Trophoblast cell (in vitro differentiated cells and primary cell): ENCODE data around the gene SLFN12L.
"Not testable (repeated sequence)": the region's sequence is repeated elsewhere in the genome, so short reads cannot be mapped to it uniquely, and the experiment has no call there.

ENCODE experiments used
- DNase-seq, 2 donors: peaks; one replicate each; pipeline ENCODE4 v3.0.0-alpha.2; 2016
- H2AFZ ChIP-seq: 2 replicates; pipeline ENCODE4 v1.6.1; 2013; ENCODE audit warnings: low read length, moderate library complexity, mild to moderate bottlenecking; ENCODE audit not compliant: insufficient read depth, poor library complexity
- H2AK5ac ChIP-seq: 2 replicates; pipeline ENCODE4 v1.6.1; 2013; ENCODE audit warnings: mild to moderate bottlenecking, low read length
- H2BK120ac ChIP-seq: 2 replicates; pipeline ENCODE4 v1.6.1; 2013; ENCODE audit warnings: low read length, mild to moderate bottlenecking, moderate library complexity; ENCODE audit not compliant: insufficient read depth, poor library complexity
- H2BK12ac ChIP-seq: 2 replicates; pipeline ENCODE4 v1.6.1; 2013; ENCODE audit warnings: mild to moderate bottlenecking, low read length, moderate library complexity
- H2BK5ac ChIP-seq: 2 replicates; pipeline ENCODE4 v1.6.1; 2013; ENCODE audit warnings: low read length, low read depth, moderate library complexity, mild to moderate bottlenecking; ENCODE audit not compliant: poor library complexity
- H3K14ac ChIP-seq: 2 replicates; pipeline ENCODE4 v1.6.1; 2013; ENCODE audit warnings: mild to moderate bottlenecking, low read length
- H3K18ac ChIP-seq: 2 replicates; pipeline ENCODE4 v1.6.1; 2013; ENCODE audit warnings: mild to moderate bottlenecking, low read length
- H3K23ac ChIP-seq: 2 replicates; pipeline ENCODE4 v1.6.1; 2013; ENCODE audit warnings: low read length
- H3K27ac ChIP-seq: 2 replicates; pipeline ENCODE4 v1.5.1; 2013; ENCODE audit warnings: low read depth, mild to moderate bottlenecking, inconsistent platforms, low read length, moderate library complexity
- H3K27me3 ChIP-seq: 2 replicates; pipeline ENCODE4 v1.6.1; 2013; ENCODE audit warnings: inconsistent platforms, mild to moderate bottlenecking, low read length, moderate library complexity; ENCODE audit not compliant: insufficient read depth
- H3K36me3 ChIP-seq, 2 experiments: 1 replicate in 1 of 2; 2 replicates in 1 of 2; pipeline ENCODE4 v1.6.1; 2013; ENCODE audit warnings: low read length in 2 of 2, mild to moderate bottlenecking in 2 of 2, moderate library complexity in 1 of 2; ENCODE audit not compliant: insufficient read depth in 2 of 2, control insufficient read depth in 1 of 2
- H3K4ac ChIP-seq: 2 replicates; pipeline ENCODE4 v1.6.1; 2013; ENCODE audit warnings: low read depth, mild to moderate bottlenecking, low read length, moderate library complexity
- H3K4me1 ChIP-seq, 2 experiments: 1 replicate in 1 of 2; 2 replicates in 1 of 2; pipeline ENCODE4 v1.6.1; 2013; ENCODE audit warnings: low read length in 2 of 2, mild to moderate bottlenecking in 2 of 2, moderate library complexity in 1 of 2; ENCODE audit not compliant: insufficient read depth in 2 of 2, control insufficient read depth in 1 of 2
- H3K4me2 ChIP-seq: 2 replicates; pipeline ENCODE4 v1.6.1; 2013; ENCODE audit warnings: inconsistent platforms, mild to moderate bottlenecking, low read length, moderate library complexity
- H3K4me3 ChIP-seq: 2 replicates; pipeline ENCODE4 v1.5.1; 2013; ENCODE audit warnings: mild to moderate bottlenecking, low read depth, low read length, inconsistent platforms
- H3K79me1 ChIP-seq: one replicate; pipeline ENCODE4 v1.6.1; 2013; ENCODE audit warnings: low read length
- H3K79me2 ChIP-seq: 2 replicates; pipeline ENCODE4 v1.6.1; 2013; ENCODE audit warnings: low read length, mild to moderate bottlenecking; ENCODE audit not compliant: control insufficient read depth, insufficient read depth, poor library complexity
- H3K9ac ChIP-seq: 2 replicates; pipeline ENCODE4 v1.6.1; 2013; ENCODE audit warnings: mild to moderate bottlenecking, low read length
- H3K9me3 ChIP-seq: 2 replicates; pipeline ENCODE4 v1.6.1; 2013; ENCODE audit warnings: low read depth, mild to moderate bottlenecking, control low read depth, inconsistent platforms, low read length; ENCODE audit not compliant: insufficient read depth
- H4K12ac ChIP-seq: 2 replicates; pipeline ENCODE4 v1.6.1; 2013; ENCODE audit warnings: low read depth, mild to moderate bottlenecking, low read length, moderate library complexity
- H4K8ac ChIP-seq: 2 replicates; pipeline ENCODE4 v1.6.1; 2013; ENCODE audit warnings: low read depth, mild to moderate bottlenecking, low read length, moderate library complexity
- H4K91ac ChIP-seq: one replicate; pipeline ENCODE4 v1.6.1; 2013; ENCODE audit warnings: low read depth, mild to moderate bottlenecking, low read length, moderate library complexity
- WGBS: extraction: QIAGEN DNeasy Blood & Tissue Kit; methylation state at CpG from one replicate; pipeline ENCODE4 v1.1.7; 2013; ENCODE audit warnings: missing lambda C conversion rate; ENCODE audit not compliant: insufficient read length, insufficient coverage; ENCODE audit errors: extremely low coverage; 5-methylcytosine and 5-hydroxymethylcytosine counted together

The SLFN12L gene

DNA sequence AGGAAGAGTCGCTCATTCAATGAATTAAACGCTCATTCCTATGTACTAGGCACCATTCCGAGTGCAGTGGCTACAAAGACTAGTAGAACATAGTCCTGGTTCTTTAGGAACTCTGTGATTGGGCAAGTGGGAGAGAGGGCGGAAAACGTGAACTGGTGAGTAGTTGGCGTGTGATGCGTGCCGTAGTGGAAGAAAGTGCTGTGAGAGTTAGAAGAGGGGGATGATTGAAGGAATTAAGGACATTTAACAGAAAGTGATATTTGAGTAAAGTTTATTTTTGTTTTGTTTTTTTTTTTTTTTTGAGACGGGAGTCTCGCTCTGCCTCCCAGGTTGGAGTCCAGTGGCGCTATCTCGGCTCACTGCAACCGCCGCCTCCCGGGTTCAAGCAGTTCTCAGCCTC, 31.1 kb upstream of the SLFN12L start:
- H3K4me1 ChIP-seq: peaks cover 3 to 7% of the 10 kb centered on the region in 2 experiments
- DNase-seq: peak; percentile 34 to 69
- no peak overlapping the region for H3K14ac ChIP-seq
- H3K4me2 ChIP-seq: peak overlapping the region; percentile 77
- H2BK5ac ChIP-seq: no peak overlapping the region
- H3K36me3 ChIP-seq: peaks cover 0 to 3% of the 10 kb centered on the region in 2 experiments
- H2BK12ac ChIP-seq: no peak overlapping the region
- peak overlapping the region; percentile 45 for H3K4me3 ChIP-seq
- no peak overlapping the region for H4K91ac ChIP-seq
- peaks cover 8% of the 10 kb centered on the region for H3K79me2 ChIP-seq
- H2AK5ac ChIP-seq: no peak overlapping the region
- no peak overlapping the region for H4K12ac ChIP-seq
- H2BK120ac ChIP-seq: no peak overlapping the region
- no peak overlapping the region for H4K8ac ChIP-seq
- H2AFZ ChIP-seq: peak overlapping the region; percentile 85
- H3K27ac ChIP-seq: no peak overlapping the region
- no peak overlapping the region for H3K23ac ChIP-seq
- H3K18ac ChIP-seq: no peak overlapping the region
- no peaks in the 10 kb centered on the region for H3K9me3 ChIP-seq
- WGBS: 100% methylated on average over 3 of the region's 15 CpGs
- no peaks in the 10 kb centered on the region for H3K27me3 ChIP-seq
- peaks cover 6% of the 10 kb centered on the region for H3K79me1 ChIP-seq
- H3K9ac ChIP-seq: peak overlapping the region; percentile 77
- H3K4ac ChIP-seq: peak overlapping the region; percentile 64

DNA sequence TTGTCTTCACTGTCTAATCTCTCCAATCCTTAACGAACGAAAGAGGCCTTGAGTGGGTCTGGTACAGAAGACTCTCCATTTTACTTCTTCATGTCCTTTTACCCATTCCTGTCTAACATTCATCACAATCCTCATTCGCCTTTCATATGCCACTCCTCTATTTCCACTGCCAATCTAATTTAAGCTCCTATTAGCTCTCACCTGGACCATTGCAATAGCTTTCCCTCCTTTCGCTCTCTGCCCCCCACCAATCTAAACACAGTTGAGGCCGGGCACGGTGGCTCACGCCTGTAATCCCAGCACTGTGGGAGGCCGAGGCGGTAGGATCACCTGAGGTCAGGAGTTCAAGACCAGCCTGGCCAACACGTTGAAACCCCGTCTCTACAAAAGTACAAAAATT, 29.5 kb upstream of the SLFN12L start:
- H2AK5ac ChIP-seq: peak overlapping the region; percentile 75
- peaks cover 8% of the 10 kb centered on the region for H3K79me2 ChIP-seq
- no peak overlapping the region for H3K18ac ChIP-seq
- H3K79me1 ChIP-seq: peaks cover 6% of the 10 kb centered on the region
- H4K91ac ChIP-seq: peak overlapping the region; percentile 72
- no peak overlapping the region for H3K4me3 ChIP-seq
- WGBS: 100% methylated on average over 1 of the region's 11 CpGs
- no peak overlapping the region for H3K27ac ChIP-seq
- H3K4me2 ChIP-seq: peak overlapping the region; percentile 74
- H3K4me1 ChIP-seq: peaks cover 3 to 7% of the 10 kb centered on the region in 2 experiments
- H3K9ac ChIP-seq: no peak overlapping the region
- peak overlapping the region; percentile 93 for H4K8ac ChIP-seq
- no peak for DNase-seq
- H3K27me3 ChIP-seq: no peaks in the 10 kb centered on the region
- no peaks in the 10 kb centered on the region for H3K36me3 ChIP-seq
- no peak overlapping the region for H3K4ac ChIP-seq
- no peak overlapping the region for H2BK12ac ChIP-seq
- H2AFZ ChIP-seq: no peak overlapping the region
- H4K12ac ChIP-seq: peak overlapping the region; percentile 35
- H2BK120ac ChIP-seq: no peak overlapping the region
- H2BK5ac ChIP-seq: no peak overlapping the region
- H3K14ac ChIP-seq: no peak overlapping the region
- H3K23ac ChIP-seq: no peak overlapping the region
- no peaks in the 10 kb centered on the region for H3K9me3 ChIP-seq

- not testable (repeated sequence) for H3K27ac ChIP-seq, H2BK120ac ChIP-seq, H3K79me1 ChIP-seq, H3K9ac ChIP-seq, H3K79me2 ChIP-seq, H2BK5ac ChIP-seq, H4K8ac ChIP-seq, H3K36me3 ChIP-seq, H2AK5ac ChIP-seq, H4K12ac ChIP-seq, H3K9me3 ChIP-seq, H3K14ac ChIP-seq, H3K23ac ChIP-seq, H3K4me3 ChIP-seq, H2BK12ac ChIP-seq, H3K4me1 ChIP-seq, H3K4ac ChIP-seq, H2AFZ ChIP-seq, H4K91ac ChIP-seq, H3K27me3 ChIP-seq, DNase-seq, H3K4me2 ChIP-seq, H3K18ac ChIP-seq
- WGBS: no CpG with 5 or more reads among the region's 16 CpGs
Measured at GRCh38 chr17:35563181-35563580, 25.7 kb upstream of the SLFN12L start.

GRCh38 chr17:35560703-35561102, 23.2 kb upstream of the SLFN12L start, which contains the start of gene SLFN14:
SLFN14 (minus strand) TSS chr17:35560819; CDS start chr17:35558062, 2,757 bp downstream.
- Histone ChIP-seq H4K8ac (no peak within 1 kb of the TSS), H2AK5ac (no peak within 1 kb of the TSS)

More at GRCh38 chr17:35560703-35561102, 23.2 kb upstream of the SLFN12L start, which contains the start of gene SLFN14:
- Histone ChIP-seq H3K9ac (no peak within 1 kb of the TSS), H3K79me1 (no peaks in the 10 kb centered on the region), H3K4me1 (no peaks in the 10 kb centered on the region), H3K36me3 (no peaks in the 10 kb centered on the region), H3K4me2 (no peak within 1 kb of the TSS), H2BK12ac (no peak within 1 kb of the TSS), H3K27me3 (no peaks in the 10 kb centered on the region), H3K14ac (no peak within 1 kb of the TSS), H2BK5ac (no peak within 1 kb of the TSS), H3K79me2 (no peaks in the 10 kb centered on the region), H4K12ac (no peak within 1 kb of the TSS), H2AFZ (no peak within 1 kb of the TSS), H3K23ac (no peak within 1 kb of the TSS), H3K4ac (no peak within 1 kb of the TSS), H3K4me3 (no peak within 1 kb of the TSS), H3K27ac (no peak within 1 kb of the TSS), H4K91ac (no peak within 1 kb of the TSS), H3K9me3 (no peaks in the 10 kb centered on the region), H3K18ac (no peak within 1 kb of the TSS), H2BK120ac (no peak within 1 kb of the TSS)
- WGBS: no CpG with 5 or more reads among the region's 3 CpGs
- no peak for DNase-seq
